Panc1 (cell line): ENCODE results near the gene SLC26A4. TPM values are rescaled to one million over a fixed set of nuclear protein-coding genes. Genes with fewer than 3 reads are reported as not detected.

Source experiments
- ATAC-seq: fragments of 200-7000 bp; cut with Tn5 transposase; 2 replicates; pipeline ENCODE4 v1.9.1; 2020; ENCODE audit warnings: mild to moderate bottlenecking, moderate library complexity
- BruUV-seq: library from RNA; stranded (reverse); fragments of 400-500 nt; replicated peaks from 2 replicates; lab custom pipeline; 2021; lab: Mats Ljungman, UMichigan
- CTCF ChIA-PET: fragments of 300-600 bp; sonication (Branson Sonifier 250); formaldehyde crosslinking; loops from one replicate; lab custom pipeline; 2022; ENCODE audit warnings: antibody characterized with exemption; lab: Charles Lee
- POLR2A ChIA-PET: fragments of 300-600 bp; sonication (Branson Sonifier 250); formaldehyde crosslinking; loops from one replicate; lab custom pipeline; 2022; ENCODE audit warnings: antibody characterized with exemption; lab: Charles Lee
- DNase-seq: peaks from one replicate; pipeline ENCODE4 v3.0.0-alpha.2; 2010; ENCODE audit warnings: low read depth, low spot score
- H3K27ac ChIP-seq: 2 replicates; pipeline ENCODE4 v1.5.1; 2011; ENCODE audit warnings: mild to moderate bottlenecking, low read length, inconsistent platforms
- H3K27me3 ChIP-seq: fragments of 200-500 bp; sonication (Bioruptor generic); 2 replicates; pipeline ENCODE4 v1.6.0; 2014; ENCODE audit warnings: low read length, inconsistent platforms; ENCODE audit not compliant: control insufficient read depth, insufficient read depth
- H3K36me3 ChIP-seq: fragments of 200-500 bp; sonication (Bioruptor generic); 2 replicates; pipeline ENCODE4 v1.5.1; 2014; ENCODE audit warnings: inconsistent platforms, mild to moderate bottlenecking, low read length, moderate library complexity; ENCODE audit not compliant: control insufficient read depth, insufficient read depth
- H3K4me1 ChIP-seq: 2 replicates; pipeline ENCODE4 v1.5.1; 2011; ENCODE audit warnings: inconsistent platforms, mild to moderate bottlenecking, low read length, moderate library complexity; ENCODE audit not compliant: control insufficient read depth, insufficient read depth
- H3K4me3 ChIP-seq, 2 experiments: 2 replicates each; pipeline ENCODE4 v1.5.1; 2011 to 2012; ENCODE audit warnings: low read depth in 2 of 2, low read length in 2 of 2, mild to moderate bottlenecking in 2 of 2, inconsistent platforms in 1 of 2, moderate library complexity in 1 of 2
- H3K9me3 ChIP-seq: fragments of 200-500 bp; sonication (Bioruptor generic); 2 replicates; pipeline ENCODE4 v1.5.1; 2014; ENCODE audit warnings: low read depth, mild to moderate bottlenecking, inconsistent platforms, low read length, moderate library complexity; ENCODE audit not compliant: control insufficient read depth, insufficient read depth
- CTCF ChIP-seq: fragments of 450-650 bp; IDR thresholded peaks from 2 replicates; pipeline ENCODE4 v1.5.1; 2017; ENCODE audit warnings: mild to moderate bottlenecking
- POLR2AphosphoS5 ChIP-seq: IDR thresholded peaks from 2 replicates; pipeline ENCODE4 v1.6.1; 2012; ENCODE audit warnings: mild to moderate bottlenecking, low read depth, low read length, moderate library complexity
- SIN3A ChIP-seq: IDR thresholded peaks from 2 replicates; pipeline ENCODE4 v1.6.1; 2012; ENCODE audit warnings: low read depth, mild to moderate bottlenecking, low read length, moderate library complexity, borderline replicate concordance; ENCODE audit not compliant: insufficient read depth
- TCF7L2 ChIP-seq: IDR thresholded peaks from 2 replicates; pipeline ENCODE4 v1.6.1; 2011; ENCODE audit warnings: mild to moderate bottlenecking, low read depth, low read length, inconsistent platforms
- in situ Hi-C: cut with HindIII; loops from 2 replicates; pipeline ENCODE4 v1.10.0; 2016; ENCODE audit warnings: low sequenced_read_pairs, low pct_unique_long_range_greater_than_20kb
- intact Hi-C: fragments of 100-400 bp; cut with micrococcal nuclease; formaldehyde crosslinking; loops from one replicate; pipeline ENCODE4 v1.10.0; 2022; ENCODE audit not compliant: unreplicated experiment
- total RNA-seq: library from RNA; stranded (reverse); gene quantifications from one replicate; pipeline ENCODE4 v1.2.1, GENCODE V29; 2021; ENCODE audit not compliant: unreplicated experiment
- TF ChIP-seq, protein P1 (sequence below), 2 experiments: IDR thresholded peaks; 2 replicates each; pipeline ENCODE4 v1.6.1; 2011 to 2012; ENCODE audit warnings: low read depth in 2 of 2, control low read depth in 1 of 2, low read length in 1 of 2, mild to moderate bottlenecking in 1 of 2, moderate library complexity in 1 of 2; ENCODE audit not compliant: insufficient read depth in 1 of 2

The SLC26A4 gene
- total RNA-seq, 1 experiment from 2014 or later: 0.05 TPM

GRCh38 chr7:107615910-107616680, 44.5 kb upstream of the SLC26A4 start:
- H3K9me3 ChIP-seq: no peaks in the 10 kb centered on the region
- ATAC-seq (no peak), DNase-seq (no peak)
- H3K27ac ChIP-seq: no peak overlapping the region
- ChIA-PET CTCF (no interaction called here), POLR2A (no interaction called here)
- no TSS peak for BruUV-seq
- in situ Hi-C loops (no loop called here), intact Hi-C loops (no loop called here)
- peaks cover 17% of the 10 kb centered on the region; the same call in 1 of the 2 replicates for H3K36me3 ChIP-seq
- TF ChIP-seq CTCF (no peak), SIN3A (no peak), TCF7L2 (no peak), POLR2AphosphoS5 (no peak)
- H3K27me3 ChIP-seq: no peaks in the 10 kb centered on the region
- H3K4me3 ChIP-seq: no peak overlapping the region
- no peaks in the 10 kb centered on the region for H3K4me1 ChIP-seq

DNA sequence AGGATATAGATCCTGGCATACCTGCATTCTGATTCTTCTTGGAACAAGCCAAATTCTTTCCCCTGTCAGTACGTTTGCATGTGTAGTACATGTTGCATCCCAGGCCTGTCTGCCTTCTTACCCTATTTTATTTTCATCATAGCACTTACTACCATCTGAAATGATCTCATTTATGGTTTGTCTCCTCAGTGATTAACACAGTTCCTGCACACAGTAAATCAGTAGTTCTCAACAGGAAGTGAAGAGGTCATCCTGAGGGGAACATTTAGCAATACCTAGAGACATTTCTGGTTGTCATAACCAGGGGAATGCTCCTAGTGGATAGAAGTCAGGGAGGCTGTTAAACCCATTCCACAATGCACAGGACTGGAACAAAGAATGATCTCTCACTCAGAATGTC, 38.2 kb upstream of the SLC26A4 start:
- TF ChIP-seq, protein P1, sequence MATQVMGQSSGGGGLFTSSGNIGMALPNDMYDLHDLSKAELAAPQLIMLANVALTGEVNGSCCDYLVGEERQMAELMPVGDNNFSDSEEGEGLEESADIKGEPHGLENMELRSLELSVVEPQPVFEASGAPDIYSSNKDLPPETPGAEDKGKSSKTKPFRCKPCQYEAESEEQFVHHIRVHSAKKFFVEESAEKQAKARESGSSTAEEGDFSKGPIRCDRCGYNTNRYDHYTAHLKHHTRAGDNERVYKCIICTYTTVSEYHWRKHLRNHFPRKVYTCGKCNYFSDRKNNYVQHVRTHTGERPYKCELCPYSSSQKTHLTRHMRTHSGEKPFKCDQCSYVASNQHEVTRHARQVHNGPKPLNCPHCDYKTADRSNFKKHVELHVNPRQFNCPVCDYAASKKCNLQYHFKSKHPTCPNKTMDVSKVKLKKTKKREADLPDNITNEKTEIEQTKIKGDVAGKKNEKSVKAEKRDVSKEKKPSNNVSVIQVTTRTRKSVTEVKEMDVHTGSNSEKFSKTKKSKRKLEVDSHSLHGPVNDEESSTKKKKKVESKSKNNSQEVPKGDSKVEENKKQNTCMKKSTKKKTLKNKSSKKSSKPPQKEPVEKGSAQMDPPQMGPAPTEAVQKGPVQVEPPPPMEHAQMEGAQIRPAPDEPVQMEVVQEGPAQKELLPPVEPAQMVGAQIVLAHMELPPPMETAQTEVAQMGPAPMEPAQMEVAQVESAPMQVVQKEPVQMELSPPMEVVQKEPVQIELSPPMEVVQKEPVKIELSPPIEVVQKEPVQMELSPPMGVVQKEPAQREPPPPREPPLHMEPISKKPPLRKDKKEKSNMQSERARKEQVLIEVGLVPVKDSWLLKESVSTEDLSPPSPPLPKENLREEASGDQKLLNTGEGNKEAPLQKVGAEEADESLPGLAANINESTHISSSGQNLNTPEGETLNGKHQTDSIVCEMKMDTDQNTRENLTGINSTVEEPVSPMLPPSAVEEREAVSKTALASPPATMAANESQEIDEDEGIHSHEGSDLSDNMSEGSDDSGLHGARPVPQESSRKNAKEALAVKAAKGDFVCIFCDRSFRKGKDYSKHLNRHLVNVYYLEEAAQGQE (IDR thresholded peaks at IDR 0.05; ENCODE audit: insufficient read depth in 1 of 2, low read depth in 2 of 2, low read length in 1 of 2): no peak
- TF ChIP-seq TCF7L2 (no peak), SIN3A (no peak), CTCF (no peak), POLR2AphosphoS5 (no peak)

More for the DNA sequence above, 38.2 kb upstream of the SLC26A4 start:
- in situ Hi-C loops: no loop called here
- no peak for DNase-seq
- H3K4me1 ChIP-seq: no peaks in the 10 kb centered on the region
- H3K27me3 ChIP-seq: no peaks in the 10 kb centered on the region
- no peaks in the 10 kb centered on the region for H3K9me3 ChIP-seq
- intact Hi-C loops: no loop called here
- H3K4me3 ChIP-seq: no peak overlapping the region
- peaks cover 11% of the 10 kb centered on the region; the same call in 1 of the 2 replicates for H3K36me3 ChIP-seq
- ChIA-PET CTCF (no interaction called here), POLR2A (no interaction called here)
- ATAC-seq: no peak
- BruUV-seq: no TSS peak
- no peak overlapping the region for H3K27ac ChIP-seq
